ENCODE results near the gene MAP2K5.

The MAP2K5 gene

DNA sequence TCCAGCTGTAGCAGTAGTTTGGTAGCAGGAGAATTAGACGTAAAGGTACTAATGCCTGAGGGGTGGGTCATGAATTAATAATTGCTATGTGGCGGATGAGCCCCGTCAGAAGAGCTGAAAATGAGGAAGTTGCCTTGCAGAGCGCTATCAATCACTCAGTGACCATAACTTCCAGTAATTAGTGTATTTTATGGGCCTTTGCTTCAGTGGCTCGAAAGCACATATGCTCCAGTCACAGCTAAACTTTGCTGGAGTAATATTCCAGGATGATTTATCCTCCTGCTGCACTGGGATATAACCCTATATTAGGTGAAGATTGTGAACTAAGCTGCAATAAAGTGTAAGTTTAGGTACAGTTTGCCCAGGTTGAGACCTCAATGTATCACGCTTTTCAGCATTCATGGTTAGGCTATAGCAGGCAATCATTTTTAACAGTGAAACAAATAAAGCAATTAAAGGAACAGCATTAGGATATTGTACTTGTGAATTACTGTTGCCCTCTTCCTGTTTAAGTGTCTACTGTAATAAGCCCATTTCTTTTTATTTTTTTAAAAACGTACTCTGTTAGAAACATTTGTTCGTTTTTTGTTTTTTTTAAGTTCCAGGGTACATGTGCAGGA is 178.2 kb downstream of the MAP2K5 start (continued):
- TF ChIP-seq ZNF555 (tag by site-specific recombination; conservative IDR thresholded peaks at IDR 0.05) (no peak), EGR2 (tag by site-specific recombination; IDR thresholded peaks at IDR 0.05; ENCODE audit: low read depth) (no peak), ZNF157 (tag by site-specific recombination; IDR thresholded peaks at IDR 0.05) (no peak), SP3 (tag by site-specific recombination; IDR thresholded peaks at IDR 0.05) (no peak), ZFHX2 (tag by site-specific recombination; conservative IDR thresholded peaks at IDR 0.05) (no peak), ZNF146 (tag by site-specific recombination; IDR thresholded peaks at IDR 0.05) (no peak), ZNF654 (tag by site-specific recombination; IDR thresholded peaks at IDR 0.05; ENCODE audit: low read depth) (0 out of 2 replicates have a peak, but pooled peaks have one; percentile 1), ZNF292 (tag by site-specific recombination; IDR thresholded peaks at IDR 0.05; ENCODE audit: borderline replicate concordance, low read depth) (no peak), ZNF211 (tag by site-specific recombination; IDR thresholded peaks at IDR 0.05; ENCODE audit: low read depth) (no peak), ZNF707 (tag by site-specific recombination; IDR thresholded peaks at IDR 0.05) (no peak), ZNF76 (tag by site-specific recombination; IDR thresholded peaks at IDR 0.05; ENCODE audit: borderline replicate concordance, low read depth) (peak; percentile 58; the same call in 1 of the 2 replicates), ZNF391 (tag by site-specific recombination; IDR thresholded peaks at IDR 0.05; ENCODE audit: borderline replicate concordance, low read depth) (no peak), ZNF670 (tag by site-specific recombination; IDR thresholded peaks at IDR 0.05; ENCODE audit: low read depth) (no peak), KLF7 (tag by site-specific recombination; IDR thresholded peaks at IDR 0.05; ENCODE audit: borderline replicate concordance) (no peak), ZNF521 (tag by site-specific recombination; IDR thresholded peaks at IDR 0.05) (no peak), IKZF3 (tag by site-specific recombination; IDR thresholded peaks at IDR 0.05) (peak; percentile 96), ZBTB21 (tag by site-specific recombination; IDR thresholded peaks at IDR 0.05) (no peak; the same call in 1 of the 2 replicates), ZBTB11 (tag by site-specific recombination; conservative IDR thresholded peaks at IDR 0.05; ENCODE audit: low read depth) (no peak), KLF9 (tag by site-specific recombination; IDR thresholded peaks at IDR 0.05; ENCODE audit: low read depth) (no peak), ZNF404 (tag by site-specific recombination; IDR thresholded peaks at IDR 0.05) (no peak), ZNF777 (tag by site-specific recombination; IDR thresholded peaks at IDR 0.05; ENCODE audit: borderline replicate concordance) (no peak)
- TF ChIP-seq, protein P1, sequence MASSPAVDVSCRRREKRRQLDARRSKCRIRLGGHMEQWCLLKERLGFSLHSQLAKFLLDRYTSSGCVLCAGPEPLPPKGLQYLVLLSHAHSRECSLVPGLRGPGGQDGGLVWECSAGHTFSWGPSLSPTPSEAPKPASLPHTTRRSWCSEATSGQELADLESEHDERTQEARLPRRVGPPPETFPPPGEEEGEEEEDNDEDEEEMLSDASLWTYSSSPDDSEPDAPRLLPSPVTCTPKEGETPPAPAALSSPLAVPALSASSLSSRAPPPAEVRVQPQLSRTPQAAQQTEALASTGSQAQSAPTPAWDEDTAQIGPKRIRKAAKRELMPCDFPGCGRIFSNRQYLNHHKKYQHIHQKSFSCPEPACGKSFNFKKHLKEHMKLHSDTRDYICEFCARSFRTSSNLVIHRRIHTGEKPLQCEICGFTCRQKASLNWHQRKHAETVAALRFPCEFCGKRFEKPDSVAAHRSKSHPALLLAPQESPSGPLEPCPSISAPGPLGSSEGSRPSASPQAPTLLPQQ (tag by site-specific recombination; IDR thresholded peaks at IDR 0.05) = 0 out of 2 replicates have a peak, but pooled peaks have one; percentile 33
- TF ChIP-seq, protein P2, sequence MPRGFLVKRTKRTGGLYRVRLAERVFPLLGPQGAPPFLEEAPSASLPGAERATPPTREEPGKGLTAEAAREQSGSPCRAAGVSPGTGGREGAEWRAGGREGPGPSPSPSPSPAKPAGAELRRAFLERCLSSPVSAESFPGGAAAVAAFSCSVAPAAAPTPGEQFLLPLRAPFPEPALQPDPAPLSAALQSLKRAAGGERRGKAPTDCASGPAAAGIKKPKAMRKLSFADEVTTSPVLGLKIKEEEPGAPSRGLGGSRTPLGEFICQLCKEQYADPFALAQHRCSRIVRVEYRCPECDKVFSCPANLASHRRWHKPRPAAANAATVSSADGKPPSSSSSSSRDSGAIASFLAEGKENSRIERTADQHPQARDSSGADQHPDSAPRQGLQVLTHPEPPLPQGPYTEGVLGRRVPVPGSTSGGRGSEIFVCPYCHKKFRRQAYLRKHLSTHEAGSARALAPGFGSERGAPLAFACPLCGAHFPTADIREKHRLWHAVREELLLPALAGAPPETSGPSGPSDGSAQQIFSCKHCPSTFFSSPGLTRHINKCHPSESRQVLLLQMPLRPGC (tag by site-specific recombination; IDR thresholded peaks at IDR 0.05) = peak; percentile 87
